ENCODE data around the gene SOCS3.

Gene SOCS3

DNA sequence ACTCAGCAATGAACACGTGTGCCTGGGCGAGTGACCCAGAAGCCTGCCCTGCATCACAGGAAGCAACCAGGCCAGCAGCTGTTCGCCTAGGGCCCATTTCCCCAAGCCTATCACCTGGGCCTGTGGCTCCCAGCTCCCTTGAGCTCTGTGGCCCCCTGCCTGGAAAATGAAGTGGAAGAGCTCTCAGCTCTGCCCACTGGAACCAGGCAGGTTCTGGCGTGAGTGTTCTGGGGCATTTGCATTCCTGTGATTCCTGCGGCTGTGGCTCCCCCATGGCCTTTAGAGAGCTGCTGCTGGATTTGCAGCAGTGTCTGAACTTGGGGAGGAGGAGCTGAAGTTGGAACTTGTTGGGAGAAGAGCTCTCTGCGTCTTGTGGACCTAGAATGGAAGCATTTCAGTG, 41.4 kb upstream of the SOCS3 start:
- H2BK12ac ChIP-seq (ENCODE audit: low read length), result no peak overlapping the region
- peak overlapping the region; percentile 53 for H2BK5ac ChIP-seq (ENCODE audit: low read length)
- no peak overlapping the region for H2AK5ac ChIP-seq (ENCODE audit: low read depth, low read length)
- no CpG with 5 or more reads among the region's 6 CpGs for WGBS, 2 donors (ENCODE audit: extremely low coverage in 2 of 2, insufficient read length in 2 of 2, insufficient replicate concordance in 1 of 2)
- no peak overlapping the region for H3K14ac ChIP-seq (ENCODE audit: low read length)
- no peak overlapping the region for H2BK120ac ChIP-seq (ENCODE audit: low read depth, low read length)
- no peak overlapping the region for H3K23ac ChIP-seq (ENCODE audit: low read depth, low read length, poor library complexity)
- H3K4me2 ChIP-seq (ENCODE audit: insufficient read depth, low read length, poor library complexity, severe bottlenecking), result no peak overlapping the region
- H3K27me3 ChIP-seq (ENCODE audit: control insufficient read depth in 3 of 3, insufficient read depth in 3 of 3, low read depth in 1 of 3, low read length in 3 of 3), result peaks cover 0 to 2% (median 0%) of the 10 kb centered on the region in 3 experiments
- no peak overlapping the region for H3K9ac ChIP-seq (ENCODE audit: low read depth, low read length, poor library complexity)
- no peak overlapping the region for H3K4me3 ChIP-seq (ENCODE audit: low read length in 2 of 2)
- H3K4me1 ChIP-seq (ENCODE audit: control insufficient read depth in 2 of 2, insufficient read depth in 1 of 2, low read depth in 1 of 2, low read length in 2 of 2), result no peaks in the 10 kb centered on the region
- no peak overlapping the region for H4K8ac ChIP-seq (ENCODE audit: low read depth, low read length)
- no peak overlapping the region for H3K4ac ChIP-seq (ENCODE audit: low read length)
- no peak overlapping the region for H3K27ac ChIP-seq (replicated peaks; ENCODE audit: low read length)
- H2BK15ac ChIP-seq (ENCODE audit: low read length), result no peak overlapping the region
- H3K79me1 ChIP-seq (ENCODE audit: low read depth, low read length), result peaks cover 22% of the 10 kb centered on the region
- DNase-seq (ENCODE audit: low spot score), result no peak
- no peak overlapping the region for H2AFZ ChIP-seq (ENCODE audit: low read length)
- H3K18ac ChIP-seq (ENCODE audit: low read length), result no peak overlapping the region
- peaks cover 73 to 95% of the 10 kb centered on the region in 2 donors for H3K36me3 ChIP-seq (replicated peaks in 1 of 2; ENCODE audit: control insufficient read depth in 2 of 2, insufficient read depth in 2 of 2, low read length in 2 of 2)
- no peaks in the 10 kb centered on the region for H3K9me3 ChIP-seq (replicated peaks in 1 of 2; ENCODE audit: control insufficient read depth in 2 of 2, insufficient read depth in 1 of 2, low read depth in 1 of 2, low read length in 2 of 2)
- no peak overlapping the region for H4K91ac ChIP-seq (ENCODE audit: low read depth, low read length, poor library complexity)

GRCh38 chr17:78400581-78401240, 40.8 kb upstream of the SOCS3 start:
- no peaks in the 10 kb centered on the region for H3K9me3 ChIP-seq (replicated peaks in 1 of 2; ENCODE audit: control insufficient read depth in 2 of 2, insufficient read depth in 1 of 2, low read depth in 1 of 2, low read length in 2 of 2)
- no peak overlapping the region for H3K4me2 ChIP-seq (ENCODE audit: insufficient read depth, low read length, poor library complexity, severe bottlenecking)
- no peak overlapping the region for H4K91ac ChIP-seq (ENCODE audit: low read depth, low read length, poor library complexity)
- no peak overlapping the region for H2BK15ac ChIP-seq (ENCODE audit: low read length)
- H3K79me1 ChIP-seq (ENCODE audit: low read depth, low read length), result peaks cover 22% of the 10 kb centered on the region
- DNase-seq (ENCODE audit: low spot score), result no peak
- H3K18ac ChIP-seq (ENCODE audit: low read length), result no peak overlapping the region
- no peak overlapping the region for H3K23ac ChIP-seq (ENCODE audit: low read depth, low read length, poor library complexity)
- H2AK5ac ChIP-seq (ENCODE audit: low read depth, low read length), result no peak overlapping the region
- peaks cover 72 to 97% of the 10 kb centered on the region in 2 donors for H3K36me3 ChIP-seq (replicated peaks in 1 of 2; ENCODE audit: control insufficient read depth in 2 of 2, insufficient read depth in 2 of 2, low read length in 2 of 2)
- peak overlapping the region in 1 of 2 donors; percentile 65 for H3K4me3 ChIP-seq (ENCODE audit: low read length in 2 of 2)
- no peak overlapping the region for H4K8ac ChIP-seq (ENCODE audit: low read depth, low read length)
- no peak overlapping the region for H3K14ac ChIP-seq (ENCODE audit: low read length)
- H3K4ac ChIP-seq (ENCODE audit: low read length), result no peak overlapping the region
- H2BK12ac ChIP-seq (ENCODE audit: low read length), result no peak overlapping the region
- H3K4me1 ChIP-seq (ENCODE audit: control insufficient read depth in 2 of 2, insufficient read depth in 1 of 2, low read depth in 1 of 2, low read length in 2 of 2), result no peaks in the 10 kb centered on the region
- H2BK120ac ChIP-seq (ENCODE audit: low read depth, low read length), result no peak overlapping the region
- peak overlapping the region; percentile 17 for H3K9ac ChIP-seq (ENCODE audit: low read depth, low read length, poor library complexity)
- WGBS, 2 donors (ENCODE audit: extremely low coverage in 2 of 2, insufficient read length in 2 of 2, insufficient replicate concordance in 1 of 2), result no CpG with 5 or more reads among the region's 17 CpGs
- H2AFZ ChIP-seq (ENCODE audit: low read length), result no peak overlapping the region
- peak overlapping the region; percentile 53 for H2BK5ac ChIP-seq (ENCODE audit: low read length)
- peaks cover 0 to 2% (median 0%) of the 10 kb centered on the region in 3 experiments for H3K27me3 ChIP-seq (ENCODE audit: control insufficient read depth in 3 of 3, insufficient read depth in 3 of 3, low read depth in 1 of 3, low read length in 3 of 3)
- H3K27ac ChIP-seq (replicated peaks; ENCODE audit: low read length), result no peak overlapping the region

DNA sequence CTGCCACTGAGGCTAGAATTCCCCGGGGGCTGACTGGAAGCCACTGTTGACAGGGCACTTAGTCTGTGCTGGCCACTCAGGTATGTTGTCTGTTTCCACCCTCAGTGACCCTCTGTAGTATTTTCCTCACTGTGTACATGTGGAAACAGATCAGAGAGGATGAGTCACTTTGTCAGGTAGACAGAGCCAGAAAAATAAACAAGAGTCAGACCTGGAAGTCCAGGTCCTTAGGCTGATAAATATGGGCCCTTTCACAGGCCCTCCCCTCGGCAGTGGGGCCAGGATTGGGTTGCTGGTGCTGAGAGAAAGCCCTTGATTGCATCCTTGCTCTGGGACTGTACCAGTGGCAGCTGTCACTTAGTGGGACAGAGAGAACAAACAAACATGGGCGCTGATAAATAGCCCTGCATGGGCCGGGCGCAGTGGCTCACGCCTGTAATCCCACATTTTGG, 39.8 kb upstream of the SOCS3 start:
- H3K79me1 ChIP-seq (ENCODE audit: low read depth, low read length), result peaks cover 19% of the 10 kb centered on the region
- DNase-seq (ENCODE audit: low spot score), result no peak
- H3K27ac ChIP-seq (replicated peaks; ENCODE audit: low read length), result no peak overlapping the region
- H3K4me3 ChIP-seq (ENCODE audit: low read length in 2 of 2), result no peak overlapping the region
- H3K9me3 ChIP-seq (replicated peaks in 1 of 2; ENCODE audit: control insufficient read depth in 2 of 2, insufficient read depth in 1 of 2, low read depth in 1 of 2, low read length in 2 of 2), result no peaks in the 10 kb centered on the region
- no peak overlapping the region for H3K4me2 ChIP-seq (ENCODE audit: insufficient read depth, low read length, poor library complexity, severe bottlenecking)
- peaks cover 69 to 98% of the 10 kb centered on the region in 2 donors for H3K36me3 ChIP-seq (replicated peaks in 1 of 2; ENCODE audit: control insufficient read depth in 2 of 2, insufficient read depth in 2 of 2, low read length in 2 of 2)
- H3K4me1 ChIP-seq (ENCODE audit: control insufficient read depth in 2 of 2, insufficient read depth in 1 of 2, low read depth in 1 of 2, low read length in 2 of 2), result no peaks in the 10 kb centered on the region
- no peak overlapping the region for H2BK15ac ChIP-seq (ENCODE audit: low read length)
- no peak overlapping the region for H3K23ac ChIP-seq (ENCODE audit: low read depth, low read length, poor library complexity)
- H4K91ac ChIP-seq (ENCODE audit: low read depth, low read length, poor library complexity), result no peak overlapping the region
- H3K27me3 ChIP-seq (ENCODE audit: control insufficient read depth in 3 of 3, insufficient read depth in 3 of 3, low read depth in 1 of 3, low read length in 3 of 3), result peaks cover 0 to 2% (median 0%) of the 10 kb centered on the region in 3 experiments
- no peak overlapping the region for H3K9ac ChIP-seq (ENCODE audit: low read depth, low read length, poor library complexity)
- H2AFZ ChIP-seq (ENCODE audit: low read length), result no peak overlapping the region
- H3K4ac ChIP-seq (ENCODE audit: low read length), result no peak overlapping the region
- H2BK12ac ChIP-seq (ENCODE audit: low read length), result no peak overlapping the region
- no peak overlapping the region for H2BK120ac ChIP-seq (ENCODE audit: low read depth, low read length)
- H4K8ac ChIP-seq (ENCODE audit: low read depth, low read length), result no peak overlapping the region
- H3K14ac ChIP-seq (ENCODE audit: low read length), result no peak overlapping the region
- WGBS, 2 donors (ENCODE audit: extremely low coverage in 2 of 2, insufficient read length in 2 of 2, insufficient replicate concordance in 1 of 2), result no CpG with 5 or more reads among the region's 6 CpGs
- H2BK5ac ChIP-seq (ENCODE audit: low read length), result no peak overlapping the region
- no peak overlapping the region for H2AK5ac ChIP-seq (ENCODE audit: low read depth, low read length)
- no peak overlapping the region for H3K18ac ChIP-seq (ENCODE audit: low read length)

- no peak for DNase-seq (ENCODE audit: low spot score)
Measured at GRCh38 chr17:78399028-78399692, 39.3 kb upstream of the SOCS3 start.

More at GRCh38 chr17:78399028-78399692, 39.3 kb upstream of the SOCS3 start:
- H3K27ac ChIP-seq (replicated peaks; ENCODE audit: low read length), result no peak overlapping the region
- peaks cover 0 to 2% (median 0%) of the 10 kb centered on the region in 3 experiments for H3K27me3 ChIP-seq (ENCODE audit: control insufficient read depth in 3 of 3, insufficient read depth in 3 of 3, low read depth in 1 of 3, low read length in 3 of 3)
- H3K9me3 ChIP-seq (replicated peaks in 1 of 2; ENCODE audit: control insufficient read depth in 2 of 2, insufficient read depth in 1 of 2, low read depth in 1 of 2, low read length in 2 of 2), result no peaks in the 10 kb centered on the region
- no peak overlapping the region for H3K4ac ChIP-seq (ENCODE audit: low read length)
- WGBS, 2 donors (ENCODE audit: extremely low coverage in 2 of 2, insufficient read length in 2 of 2, insufficient replicate concordance in 1 of 2), result no CpG with 5 or more reads among the region's 28 CpGs
- H2BK5ac ChIP-seq (ENCODE audit: low read length), result peak overlapping the region; percentile 42
- H3K9ac ChIP-seq (ENCODE audit: low read depth, low read length, poor library complexity), result no peak overlapping the region
- peaks cover 19% of the 10 kb centered on the region for H3K79me1 ChIP-seq (ENCODE audit: low read depth, low read length)
- H3K14ac ChIP-seq (ENCODE audit: low read length), result no peak overlapping the region
- no peak overlapping the region for H2BK15ac ChIP-seq (ENCODE audit: low read length)
- no peaks in the 10 kb centered on the region for H3K4me1 ChIP-seq (ENCODE audit: control insufficient read depth in 2 of 2, insufficient read depth in 1 of 2, low read depth in 1 of 2, low read length in 2 of 2)
- no peak overlapping the region for H3K23ac ChIP-seq (ENCODE audit: low read depth, low read length, poor library complexity)
- peaks cover 65 to 95% of the 10 kb centered on the region in 2 donors for H3K36me3 ChIP-seq (replicated peaks in 1 of 2; ENCODE audit: control insufficient read depth in 2 of 2, insufficient read depth in 2 of 2, low read length in 2 of 2)
- H4K91ac ChIP-seq (ENCODE audit: low read depth, low read length, poor library complexity), result no peak overlapping the region
- no peak overlapping the region for H2BK12ac ChIP-seq (ENCODE audit: low read length)
- H3K4me3 ChIP-seq (ENCODE audit: low read length in 2 of 2), result no peak overlapping the region
- no peak overlapping the region for H2BK120ac ChIP-seq (ENCODE audit: low read depth, low read length)
- H4K8ac ChIP-seq (ENCODE audit: low read depth, low read length), result no peak overlapping the region
- H3K18ac ChIP-seq (ENCODE audit: low read length), result no peak overlapping the region
- no peak overlapping the region for H3K4me2 ChIP-seq (ENCODE audit: insufficient read depth, low read length, poor library complexity, severe bottlenecking)
- no peak overlapping the region for H2AK5ac ChIP-seq (ENCODE audit: low read depth, low read length)
- H2AFZ ChIP-seq (ENCODE audit: low read length), result no peak overlapping the region
